Measurements from ENCODE around the gene THSD4.

THSD4 gene

GRCh38 chr15:71225851-71226250, 110.6 kb downstream of the THSD4 start:
- no peak for DNase-seq (ENCODE audit: low spot score)

GRCh38 chr15:71226536-71227455, 111.5 kb downstream of the THSD4 start:
- no peak for DNase-seq (ENCODE audit: low spot score)

- no peak for DNase-seq (ENCODE audit: low spot score)
Measured at GRCh38 chr15:71228403-71228802, 113.1 kb downstream of the THSD4 start.

DNA sequence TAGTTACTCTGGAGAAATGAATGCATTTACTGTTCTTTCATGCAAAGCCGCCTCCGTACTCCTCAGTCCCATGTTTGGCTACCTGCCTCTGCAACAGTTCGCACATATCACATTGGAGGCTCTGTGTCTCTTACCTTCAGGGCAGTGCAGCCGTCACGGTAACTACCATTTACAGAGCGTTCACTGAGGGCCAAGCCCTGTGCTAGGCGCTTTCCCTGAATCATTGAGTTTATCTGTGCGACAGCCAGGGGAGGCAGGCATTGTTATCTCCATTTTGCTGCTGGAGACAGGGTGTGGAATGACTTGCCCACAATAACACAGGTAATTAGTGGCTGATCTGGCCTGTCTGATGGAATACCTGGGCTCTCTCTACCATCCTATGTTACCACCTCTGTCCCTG, 115.0 kb downstream of the THSD4 start:
- no peak for DNase-seq (ENCODE audit: low spot score)

GRCh38 chr15:71231758-71232157, 116.5 kb downstream of the THSD4 start:
- no peak for DNase-seq (ENCODE audit: low spot score)

DNA sequence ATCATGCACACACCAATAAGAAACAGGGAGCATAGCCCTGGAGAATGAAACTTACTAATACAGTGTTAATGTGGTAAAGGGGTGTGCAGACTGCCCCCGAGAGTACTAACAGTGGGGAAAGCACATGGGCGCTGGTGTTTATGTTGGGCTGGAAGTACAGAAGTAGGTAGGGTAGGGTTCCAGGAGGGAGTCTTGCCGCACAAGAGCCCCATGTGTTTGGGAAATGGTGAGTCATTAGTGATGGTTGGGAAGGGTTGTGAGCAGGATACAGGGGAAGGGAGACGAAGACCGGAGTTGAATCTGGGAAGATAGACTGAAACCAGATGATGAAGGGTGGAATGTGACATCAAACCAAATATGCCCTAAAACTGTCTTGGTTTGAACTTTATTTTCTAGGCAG, 117.1 kb downstream of the THSD4 start:
- no peak for DNase-seq (ENCODE audit: low spot score)

GRCh38 chr15:71237456-71238188, 122.4 kb downstream of the THSD4 start:
- DNase-seq (ENCODE audit: low spot score), result no peak

- DNase-seq (ENCODE audit: low spot score), result no peak
Measured at GRCh38 chr15:71238926-71239325, 123.7 kb downstream of the THSD4 start.

DNA sequence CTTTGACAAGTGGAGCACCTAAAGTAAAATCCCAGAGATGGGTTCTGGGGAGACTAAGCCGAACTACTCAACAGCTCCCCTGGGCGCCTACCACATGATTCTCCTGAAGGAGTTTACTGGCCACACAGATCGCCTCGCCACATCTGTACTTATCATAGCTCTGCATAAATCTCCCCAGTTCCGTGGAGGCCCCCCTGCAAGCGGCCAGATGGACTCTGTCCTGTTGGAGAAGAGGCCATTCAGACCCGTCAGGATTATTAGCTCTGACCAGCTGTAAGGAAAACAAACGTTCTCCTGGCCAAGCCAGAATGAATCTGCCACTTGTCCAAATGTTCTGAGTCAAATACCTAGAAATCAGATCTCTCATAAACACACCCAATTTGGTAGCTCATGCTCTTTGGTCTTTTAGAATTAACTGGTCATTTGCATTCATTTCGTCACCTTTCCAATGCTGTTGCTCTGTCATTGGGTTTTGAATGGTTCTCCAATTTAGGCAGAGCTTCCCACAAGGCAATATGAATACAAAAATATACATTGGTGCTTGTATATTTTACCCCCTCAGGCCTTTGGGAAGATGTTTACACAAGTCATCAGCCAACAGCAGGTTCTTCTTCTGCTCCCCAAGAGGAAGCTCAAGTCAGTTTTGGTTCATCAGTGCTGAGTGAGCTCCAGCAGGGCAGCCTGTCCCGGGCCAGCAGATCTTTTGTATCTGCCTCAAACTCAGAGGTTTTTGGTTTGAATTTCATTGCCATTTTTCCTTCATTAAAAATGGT, 124.5 kb downstream of the THSD4 start:
- DNase-seq (ENCODE audit: low spot score), result no peak

- no peak for DNase-seq (ENCODE audit: low spot score)
Measured at GRCh38 chr15:71242292-71242691, 127.0 kb downstream of the THSD4 start.

DNA sequence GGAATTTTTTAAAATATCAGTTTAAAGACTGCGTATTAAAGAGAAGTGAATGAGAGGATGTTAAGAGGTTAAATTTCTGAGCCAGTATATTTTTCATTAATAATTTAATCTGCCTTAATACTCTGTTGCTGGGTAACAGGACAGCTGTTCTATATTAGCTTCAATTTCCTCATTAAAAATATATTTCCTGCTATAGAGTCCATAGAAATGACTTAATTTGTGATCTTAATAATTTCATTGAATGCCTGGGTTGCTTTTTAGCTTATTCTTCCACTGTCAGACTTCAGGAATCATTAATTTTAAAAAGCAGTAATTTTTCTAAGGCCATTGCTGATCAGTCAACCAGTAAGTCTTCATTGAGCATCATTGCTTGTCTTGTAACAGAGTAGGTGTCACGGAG, 129.0 kb downstream of the THSD4 start:
- DNase-seq (ENCODE audit: low spot score), result no peak

DNA sequence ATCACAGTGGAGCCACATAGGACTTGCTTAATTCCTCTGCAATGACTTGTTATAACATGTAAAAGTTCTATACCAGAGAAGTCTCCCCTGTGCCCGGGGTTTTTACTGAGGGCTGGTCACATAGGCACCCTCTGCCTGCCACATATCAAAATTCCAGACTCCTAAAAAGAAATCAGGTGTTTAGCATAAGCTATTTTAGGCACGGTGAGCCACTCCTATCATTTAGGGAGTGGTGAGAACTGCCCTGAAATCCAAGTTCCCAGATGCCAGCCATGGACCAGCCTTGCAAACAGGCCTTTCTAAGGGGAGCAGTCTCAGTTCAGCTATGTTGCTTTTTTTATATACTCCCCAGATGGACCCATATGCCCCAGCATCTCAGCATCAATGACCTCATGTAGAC, 130.3 kb downstream of the THSD4 start:
- DNase-seq (ENCODE audit: low spot score), result no peak

- DNase-seq (ENCODE audit: low spot score), result no peak
Measured at GRCh38 chr15:71248386-71248785, 133.1 kb downstream of the THSD4 start.

GRCh38 chr15:71249986-71250385, 134.7 kb downstream of the THSD4 start:
- DNase-seq (ENCODE audit: low spot score), result no peak

- DNase-seq (ENCODE audit: low spot score), result no peak
Measured at GRCh38 chr15:71250936-71251583, 135.8 kb downstream of the THSD4 start.

- DNase-seq (ENCODE audit: low spot score), result peak; percentile 28
Measured at GRCh38 chr15:71251584-71252043, 136.3 kb downstream of the THSD4 start.

- peak; percentile 56 for DNase-seq (ENCODE audit: low spot score)
Measured at GRCh38 chr15:71252044-71252739, 136.9 kb downstream of the THSD4 start.

DNA sequence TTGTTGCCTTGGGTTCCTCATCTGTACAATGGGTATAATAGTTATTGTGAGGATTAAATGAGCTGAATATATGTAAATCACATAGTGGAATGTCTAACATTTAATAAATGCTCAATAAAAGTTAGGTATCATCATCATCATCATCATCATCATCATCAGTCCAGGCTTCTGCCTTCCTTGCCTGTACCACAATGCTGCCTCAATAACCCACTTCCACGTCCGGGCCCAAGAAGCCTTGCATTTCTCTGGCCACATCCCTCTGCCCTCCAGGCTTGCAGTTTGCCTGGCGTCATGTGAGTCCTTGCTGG, 137.4 kb downstream of the THSD4 start:
- no peak for DNase-seq (ENCODE audit: low spot score)

DNA sequence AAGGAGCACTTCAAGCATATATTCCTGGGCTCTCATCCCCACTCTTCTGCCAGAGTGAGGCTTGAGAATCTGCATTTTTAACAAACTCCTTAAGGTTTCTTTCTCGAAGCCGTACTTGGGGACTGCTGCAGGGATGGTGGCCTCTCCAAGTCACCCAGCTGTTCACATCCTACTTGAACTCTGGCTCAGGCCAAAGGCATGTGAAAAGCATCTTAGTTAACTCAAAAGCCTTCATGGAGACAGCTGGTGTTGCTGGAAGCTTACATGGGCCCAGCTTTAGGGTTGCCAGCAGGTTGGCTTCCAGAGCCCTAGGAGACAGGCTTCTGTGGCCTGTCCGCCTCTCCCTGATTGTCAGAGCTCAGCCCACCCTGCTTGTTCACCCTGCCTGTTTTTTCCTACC, 139.2 kb downstream of the THSD4 start:
- DNase-seq (ENCODE audit: low spot score), result no peak

DNA sequence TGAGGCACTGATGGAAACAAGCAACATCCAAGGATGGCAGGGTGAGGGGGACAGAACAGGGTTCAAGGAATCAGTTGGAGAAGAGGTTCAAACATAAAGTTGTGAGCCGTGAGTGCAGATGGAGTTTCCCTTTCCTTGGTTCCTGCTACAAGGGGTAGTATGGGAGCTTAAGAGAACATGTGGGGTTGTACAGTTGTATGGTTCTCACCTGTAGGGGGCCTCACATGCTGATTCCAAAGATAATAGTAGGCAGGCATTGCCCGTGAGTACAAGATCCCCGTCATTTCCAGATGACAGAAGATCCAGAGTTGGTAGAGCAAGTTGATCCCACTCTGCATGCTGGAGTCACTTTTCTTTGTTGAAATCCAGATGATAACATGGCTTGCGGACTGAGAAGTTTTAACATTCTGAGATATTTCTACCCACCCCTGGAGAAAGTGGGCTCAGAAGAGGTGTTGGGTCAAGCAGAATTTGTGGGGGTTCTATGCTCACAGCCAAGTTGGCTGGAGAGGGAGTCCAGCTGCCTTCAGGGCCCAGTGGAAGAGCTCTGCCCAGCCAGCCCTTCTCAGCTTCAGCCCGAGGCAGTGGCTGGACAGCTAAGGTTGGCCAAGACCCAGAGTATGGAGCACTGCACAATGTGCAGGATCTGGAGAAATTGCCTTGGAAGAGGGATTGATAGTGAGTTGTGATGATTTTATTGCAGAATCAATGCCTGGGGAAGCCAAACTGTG, 141.8 kb downstream of the THSD4 start:
- no peak for DNase-seq (ENCODE audit: low spot score)

Measured in SK-N-DZ (cell line).